PC-9 (cell line): ENCODE results near the gene FCER2. TPM values are rescaled to one million over a fixed set of nuclear protein-coding genes. Genes with fewer than 3 reads are reported as not detected.

Experiments
- BruUV-seq: library from RNA; stranded (reverse); fragments of 400-500 nt; replicated peaks from 2 replicates; lab custom pipeline; 2021; lab: Mats Ljungman, UMichigan
- CTCF ChIA-PET: fragments of 300-600 bp; sonication (Branson Sonifier 250); formaldehyde crosslinking; loops from one replicate; lab custom pipeline; 2022; ENCODE audit warnings: antibody characterized with exemption; lab: Charles Lee
- POLR2A ChIA-PET: fragments of 300-600 bp; sonication (Branson Sonifier 250); formaldehyde crosslinking; loops from one replicate; lab custom pipeline; 2022; ENCODE audit warnings: antibody characterized with exemption; ENCODE audit not compliant: unreplicated experiment; lab: Charles Lee
- DNase-seq, 2 experiments: peaks; one replicate each; pipeline versions ENCODE4 v3.0.0 to v3.0.0-alpha.2; 2015 to 2022; ENCODE audit warnings: mixed read lengths in 1 of 2
- H2AFZ ChIP-seq: fragments of 200-600 bp; sonication (generic); 2 replicates; pipeline ENCODE4 v1.8.1; 2017; ENCODE audit warnings: antibody characterized with exemption
- H3F3A ChIP-seq: fragments of 200-600 bp; sonication (generic); 2 replicates; pipeline ENCODE4 v1.8.1; 2017; ENCODE audit warnings: antibody characterized with exemption, mild to moderate bottlenecking, low read depth; ENCODE audit not compliant: insufficient read depth
- H3K27ac ChIP-seq: fragments of 200-600 bp; sonication (generic); 2 replicates; pipeline ENCODE4 v1.6.1; 2016; ENCODE audit warnings: mixed run types
- H3K27me3 ChIP-seq: fragments of 200-600 bp; sonication (generic); 2 replicates; pipeline ENCODE4 v1.6.1; 2016; ENCODE audit warnings: low read depth, mixed run types; ENCODE audit not compliant: insufficient read depth
- H3K36me3 ChIP-seq: fragments of 200-600 bp; sonication (generic); 2 replicates; pipeline ENCODE4 v1.6.1; 2016; ENCODE audit warnings: low read depth, mixed run types
- H3K4me1 ChIP-seq: fragments of 200-600 bp; sonication (generic); replicated peaks from 2 replicates; pipeline ENCODE4 v1.6.1; 2016; ENCODE audit warnings: mixed run types; ENCODE audit not compliant: insufficient read depth
- H3K4me2 ChIP-seq: fragments of 200-600 bp; sonication (generic); 2 replicates; pipeline ENCODE4 v1.6.1; 2017; ENCODE audit warnings: mixed run types
- H3K4me3 ChIP-seq: fragments of 200-600 bp; sonication (generic); 2 replicates; pipeline ENCODE4 v1.6.1; 2016; ENCODE audit warnings: mixed run types
- H3K79me2 ChIP-seq: fragments of 200-600 bp; sonication (generic); 2 replicates; pipeline ENCODE4 v1.6.1; 2017; ENCODE audit warnings: low read depth, mixed run types
- H3K9me2 ChIP-seq: fragments of 200-600 bp; sonication (generic); 2 replicates; pipeline ENCODE4 v1.8.1; 2017; ENCODE audit warnings: mild to moderate bottlenecking; ENCODE audit not compliant: insufficient read depth
- H3K9me3 ChIP-seq: fragments of 200-600 bp; sonication (generic); 2 replicates; pipeline ENCODE4 v1.8.1; 2016; ENCODE audit warnings: low read depth; ENCODE audit not compliant: insufficient read depth
- H4K20me1 ChIP-seq: fragments of 200-600 bp; sonication (generic); 2 replicates; pipeline ENCODE4 v1.8.1; 2017; ENCODE audit not compliant: insufficient read depth
- CTCF ChIP-seq: fragments of 200-600 bp; sonication (generic); conservative IDR thresholded peaks from 2 replicates; pipeline ENCODE4 v1.6.1; 2017; ENCODE audit warnings: mixed run types, antibody characterized with exemption, mild to moderate bottlenecking, moderate library complexity
- EZH2 ChIP-seq: fragments of 200-600 bp; sonication (generic); IDR thresholded peaks from 2 replicates; pipeline ENCODE4 v1.8.0; 2017; ENCODE audit warnings: antibody characterized with exemption, low read depth
- intact Hi-C: fragments of 100-400 bp; cut with micrococcal nuclease; formaldehyde crosslinking; loops from one replicate; pipeline ENCODE4 v1.10.0; 2022; ENCODE audit not compliant: unreplicated experiment
- total RNA-seq: library from RNA; stranded (reverse); gene quantifications from 2 replicates; pipeline ENCODE4 v1.2.3, GENCODE V29; 2021

Gene FCER2
- total RNA-seq, 1 experiment from 2014 or later = not detected

GRCh38 chr19:7677669-7678311, 24.1 kb downstream of the FCER2 start:
- no peak for TF ChIP-seq CTCF
- TF ChIP-seq EZH2 = no peak
- POLR2A ChIA-PET = interaction anchor here (0.6 to 0.7 kb wide), 2 partner anchors 99 to 155 kb away, joined by 3 read pairs; no protein-coding TSS in a partner anchor

GRCh38 chr19:7676854-7677253, 25.1 kb downstream of the FCER2 start, which contains the start of gene MCEMP1:
Gene MCEMP1, plus strand, starts transcription at chr19:7677090. Its CDS starts 31 bp downstream, at chr19:7677121.
- TF ChIP-seq EZH2 (no peak), CTCF (no peak)
- peaks cover 7% of the 10 kb centered on the region; the same call in 1 of the 2 replicates for H3F3A ChIP-seq
- no TSS peak for BruUV-seq
- H3K79me2 ChIP-seq = peaks cover 11% of the 10 kb centered on the region
- H3K4me3 ChIP-seq = no peak within 1 kb of the TSS
- peaks cover 52% of the 10 kb centered on the region for H3K27me3 ChIP-seq
- no peak for DNase-seq
- H2AFZ ChIP-seq = no peak within 1 kb of the TSS
- no peaks in the 10 kb centered on the region for H3K9me2 ChIP-seq
- POLR2A ChIA-PET = no interaction called here
- CTCF ChIA-PET = no interaction called here
- no peak within 1 kb of the TSS for H3K27ac ChIP-seq
- intact Hi-C loops = loop anchor here (10.0 kb wide), 2 partner anchors 248 to 322 kb away; partner anchors contain the start of genes CTXN1 and SNAPC2
- peaks cover 16% of the 10 kb centered on the region; the same call in 1 of the 2 replicates for H3K4me1 ChIP-seq
- H3K9me3 ChIP-seq = 0 out of 2 replicates have a peak, but pooled peaks cover 3% of the 10 kb centered on the region
- no peaks in the 10 kb centered on the region for H4K20me1 ChIP-seq
- peak within 1 kb of the TSS; percentile 51 for H3K4me2 ChIP-seq
- no peaks in the 10 kb centered on the region for H3K36me3 ChIP-seq

More at GRCh38 chr19:7677669-7678311, 24.1 kb downstream of the FCER2 start:
- Histone ChIP-seq H2AFZ (no peak overlapping the region), H3K27ac (no peak overlapping the region), H3K27me3 (peaks cover 42% of the 10 kb centered on the region), H3K4me3 (no peak overlapping the region), H3K4me1 (peaks cover 16% of the 10 kb centered on the region; the same call in 1 of the 2 replicates), H4K20me1 (no peaks in the 10 kb centered on the region), H3F3A (peaks cover 7% of the 10 kb centered on the region; the same call in 1 of the 2 replicates), H3K4me2 (no peak overlapping the region), H3K36me3 (no peaks in the 10 kb centered on the region), H3K9me2 (no peaks in the 10 kb centered on the region), H3K9me3 (0 out of 2 replicates have a peak, but pooled peaks cover 3% of the 10 kb centered on the region), H3K79me2 (peaks cover 19% of the 10 kb centered on the region)
- DNase-seq = no peak
- BruUV-seq = no TSS peak
- intact Hi-C loops = loop anchor here (2.0 to 10.0 kb wide), 3 partner anchors 59 to 323 kb away; partner anchors contain the start of genes CTXN1 and SNAPC2
- CTCF ChIA-PET = no interaction called here

GRCh38 chr19:7676376-7676775, 25.6 kb downstream of the FCER2 start:
- no TSS peak for BruUV-seq

More at GRCh38 chr19:7676376-7676775, 25.6 kb downstream of the FCER2 start:
- intact Hi-C loops = loop anchor here (10.0 kb wide), 2 partner anchors 248 to 322 kb away; partner anchors contain the start of genes CTXN1 and SNAPC2
- Histone ChIP-seq H3K27ac (no peak overlapping the region), H3K36me3 (no peaks in the 10 kb centered on the region), H4K20me1 (no peaks in the 10 kb centered on the region), H3F3A (peaks cover 7% of the 10 kb centered on the region; the same call in 1 of the 2 replicates), H2AFZ (no peak overlapping the region), H3K79me2 (peaks cover 7% of the 10 kb centered on the region), H3K27me3 (peaks cover 56% of the 10 kb centered on the region), H3K4me2 (peak overlapping the region; percentile 51), H3K9me2 (no peaks in the 10 kb centered on the region), H3K4me3 (no peak overlapping the region), H3K4me1 (peaks cover 16% of the 10 kb centered on the region; the same call in 1 of the 2 replicates), H3K9me3 (0 out of 2 replicates have a peak, but pooled peaks cover 3% of the 10 kb centered on the region)
- no peak for DNase-seq
- ChIA-PET CTCF (no interaction called here), POLR2A (no interaction called here)
- TF ChIP-seq EZH2 = no peak
- no peak for TF ChIP-seq CTCF
